NCI-H2107 (cell line): Measurements from ENCODE around the gene TRIM38.
"Not testable (repeated sequence)": the region's sequence is repeated elsewhere in the genome, so short reads cannot be mapped to it uniquely, and the experiment has no call there.

ENCODE experiments used
- DNase-seq: peaks from one replicate; lab custom pipeline; 2025; lab: John Stamatoyannopoulos, UW

The TRIM38 gene

DNA sequence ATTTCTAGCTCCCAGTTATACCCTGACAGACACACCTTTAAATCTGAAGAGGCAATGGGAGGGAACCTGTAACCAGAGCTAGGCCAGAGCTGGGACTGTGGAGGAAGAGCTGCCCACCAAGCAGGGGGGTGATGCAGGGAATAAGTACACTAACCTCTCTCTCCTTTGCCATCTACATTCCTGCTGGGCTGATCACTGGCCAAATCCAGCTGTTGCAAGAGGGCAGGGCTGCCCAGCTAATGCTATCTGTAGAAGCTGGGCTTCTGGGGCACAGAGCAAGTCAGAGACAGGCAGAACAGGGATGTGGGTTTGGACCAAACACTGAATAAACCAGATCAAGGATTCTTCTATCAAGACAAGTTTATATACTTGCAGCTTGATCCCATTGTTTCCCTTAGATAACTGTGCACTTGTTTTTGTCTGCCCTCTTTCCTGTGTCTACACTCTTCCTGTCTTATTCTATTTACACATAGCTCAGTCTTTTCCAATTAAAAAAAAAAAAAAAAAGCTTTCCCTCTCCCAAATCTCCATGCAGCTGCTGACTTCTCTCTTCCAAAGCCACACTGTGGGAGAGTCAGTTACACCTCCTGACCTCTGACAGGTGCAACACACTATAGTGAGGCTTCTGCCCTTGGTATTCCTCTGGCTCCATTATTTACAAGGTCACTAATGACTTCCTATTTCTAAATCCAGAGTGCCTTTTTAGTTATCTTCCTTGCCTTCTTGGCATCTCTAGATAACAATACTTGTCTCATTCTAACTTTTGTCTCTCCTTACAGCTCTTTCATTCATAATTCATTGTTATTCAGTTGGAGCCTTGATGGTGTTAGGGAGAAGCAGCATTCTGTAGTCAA, 43.7 kb downstream of the TRIM38 start:
- DNase-seq, result no peak

DNA sequence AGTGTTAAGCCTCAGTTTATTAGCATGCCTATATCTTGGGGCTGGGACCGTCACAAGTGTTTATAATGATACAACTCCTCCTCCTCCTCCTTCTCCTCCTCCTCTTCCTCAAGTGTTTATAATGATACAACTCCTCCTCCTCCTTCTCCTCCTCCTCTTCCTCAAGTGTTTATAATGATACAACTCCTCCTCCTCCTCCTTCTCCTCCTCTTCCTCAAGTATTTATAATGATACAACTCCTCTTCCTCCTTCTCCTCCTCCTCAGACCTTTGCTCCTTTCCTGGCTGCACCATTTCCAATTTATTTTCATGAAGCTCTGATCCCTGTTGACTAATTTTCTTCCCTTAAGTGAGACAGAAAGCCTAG, 44.3 kb downstream of the TRIM38 start:
- DNase-seq, result not testable (repeated sequence)

- no peak for DNase-seq
Measured at GRCh38 chr6:26008470-26008869, 45.9 kb downstream of the TRIM38 start.

DNA sequence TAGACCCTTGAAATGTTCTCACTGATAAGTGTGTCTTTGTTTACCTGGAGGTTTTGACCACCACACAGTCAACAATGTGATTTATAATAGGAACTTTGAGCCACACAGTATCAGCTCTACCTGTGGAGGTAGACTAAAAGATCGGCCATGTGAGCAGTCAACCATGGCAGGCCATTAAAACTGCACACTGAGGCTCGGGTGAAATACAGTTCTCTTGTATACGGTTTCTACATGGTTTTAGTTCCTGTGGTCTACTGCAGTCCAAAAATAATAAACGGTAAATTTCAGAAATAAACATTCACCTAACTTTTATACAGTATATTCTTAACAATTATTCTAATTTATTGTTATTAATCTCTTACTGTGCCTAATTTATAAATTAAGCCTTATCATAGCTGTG, 47.2 kb downstream of the TRIM38 start:
- no peak for DNase-seq

DNA sequence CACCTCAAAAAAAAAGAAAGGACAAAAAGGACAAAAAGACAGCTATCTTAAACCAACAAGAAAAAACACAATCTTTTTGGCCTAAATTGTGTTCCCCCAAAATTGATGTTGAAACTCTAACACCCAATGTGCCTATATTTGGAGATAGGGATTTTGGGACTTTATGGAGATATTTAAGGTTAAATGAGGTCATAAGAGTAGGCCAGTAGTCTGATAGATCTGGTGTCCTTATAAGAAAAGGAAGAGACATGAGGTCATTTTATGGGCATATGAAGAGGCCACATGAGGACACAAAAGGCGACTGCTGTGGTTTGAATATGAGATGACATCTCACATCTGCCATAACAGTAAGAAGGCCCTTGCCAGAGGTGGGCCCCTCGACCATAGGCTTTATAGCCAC, 49.5 kb downstream of the TRIM38 start:
- no peak for DNase-seq

- not testable (repeated sequence) for DNase-seq
Measured at GRCh38 chr6:26014386-26014785, 51.8 kb downstream of the TRIM38 start.

DNA sequence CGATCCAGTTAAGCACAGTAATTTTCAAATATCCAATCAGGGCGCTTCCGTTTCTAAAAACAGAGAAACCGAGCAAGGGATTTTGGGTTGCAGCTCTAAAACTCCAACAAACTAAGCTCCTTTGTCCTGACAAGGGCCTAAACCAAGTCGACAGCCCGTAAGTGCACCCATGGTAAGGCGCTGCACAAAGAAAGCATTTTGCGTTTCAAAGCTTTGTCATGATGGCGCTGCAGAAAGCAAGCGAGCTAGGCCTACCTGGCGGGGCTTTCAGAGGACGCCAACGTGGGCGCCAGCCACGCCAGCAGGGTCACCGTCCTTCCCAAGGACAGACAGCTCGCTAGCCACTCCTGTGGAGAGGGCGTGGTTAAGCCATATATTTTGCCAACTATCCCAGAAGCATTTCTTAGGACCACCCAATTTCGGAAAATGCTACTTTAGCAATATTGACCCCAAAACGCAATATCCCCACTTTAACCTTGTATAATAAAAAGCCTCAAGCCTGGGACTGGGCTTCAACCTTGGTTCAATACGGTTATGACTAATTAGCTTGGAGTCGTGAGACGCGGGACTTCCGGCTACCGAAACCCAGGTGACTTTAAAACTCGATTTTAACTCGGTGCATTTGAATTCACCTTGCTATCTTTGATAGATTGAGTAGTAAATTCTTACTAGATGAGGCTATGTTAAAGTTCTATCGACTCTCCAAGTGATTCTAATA, 53.8 kb downstream of the TRIM38 start:
- no peak for DNase-seq

GRCh38 chr6:26016963-26017631, 54.5 kb downstream of the TRIM38 start:
- DNase-seq, result no peak

GRCh38 chr6:26017632-26017966, 55.0 kb downstream of the TRIM38 start:
- DNase-seq, result no peak

- no peak for DNase-seq
Measured at GRCh38 chr6:26019261-26019830, 56.7 kb downstream of the TRIM38 start.

DNA sequence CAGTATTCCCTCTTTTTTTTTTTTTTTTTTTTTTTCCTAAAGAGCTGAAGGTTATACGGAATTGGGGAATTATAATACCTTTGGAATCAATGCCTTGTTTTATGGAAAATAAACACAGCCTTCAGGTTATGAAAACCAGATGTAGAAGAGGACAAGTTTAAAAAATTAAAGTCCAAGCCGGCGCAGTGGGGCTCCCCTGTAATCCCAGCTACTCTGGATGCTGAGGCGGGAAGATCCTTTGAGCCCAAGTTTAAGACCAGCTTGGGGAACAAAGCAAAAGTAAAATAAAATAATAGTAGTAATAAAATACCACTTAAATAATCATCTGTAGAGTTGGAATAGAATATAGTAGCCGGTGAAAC, 57.3 kb downstream of the TRIM38 start:
- DNase-seq, result no peak

GRCh38 chr6:26020329-26021000, 57.9 kb downstream of the TRIM38 start:
- DNase-seq, result peak; percentile 61

- no peak for DNase-seq
Measured at GRCh38 chr6:26021001-26021349, 58.4 kb downstream of the TRIM38 start.

GRCh38 chr6:26021350-26022131, 58.9 kb downstream of the TRIM38 start:
- DNase-seq, result peak; percentile 51

DNA sequence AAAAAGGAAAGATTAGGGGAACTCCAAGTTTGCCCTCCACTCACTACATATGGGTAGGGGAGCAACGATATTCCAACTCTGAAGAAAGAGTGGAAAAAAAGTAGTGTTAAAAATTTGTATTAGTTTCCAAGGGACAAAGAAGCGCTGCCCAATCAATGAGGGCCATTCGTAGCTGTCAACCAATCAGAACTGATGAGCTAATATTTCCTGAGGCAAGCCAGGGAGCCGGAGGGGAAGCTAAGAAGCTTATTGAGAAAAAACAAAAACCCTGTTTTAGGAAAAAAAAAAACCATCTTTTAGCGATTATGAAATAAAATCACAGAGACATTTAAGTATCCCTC, 59.5 kb downstream of the TRIM38 start:
- DNase-seq, result no peak

- DNase-seq, result no peak
Measured at GRCh38 chr6:26022737-26023136, 60.1 kb downstream of the TRIM38 start.

DNA sequence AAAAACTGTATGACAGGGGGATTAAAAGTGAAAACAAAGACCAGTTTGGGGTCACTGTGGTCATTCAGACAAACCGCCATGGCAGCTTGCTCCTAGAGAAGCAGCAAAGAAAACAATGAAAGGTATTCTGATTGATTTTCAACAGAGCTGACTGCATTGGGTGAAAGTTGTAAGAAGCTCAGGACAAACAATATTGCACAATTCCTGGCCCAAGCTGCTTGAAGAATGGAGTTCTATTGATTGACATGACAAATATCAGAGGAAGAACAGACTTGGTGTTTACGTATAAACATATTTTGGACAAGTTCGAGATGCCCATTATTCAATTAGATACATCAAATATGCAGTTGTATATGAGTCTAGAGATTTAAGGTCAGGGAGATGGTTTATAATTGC, 62.0 kb downstream of the TRIM38 start:
- DNase-seq, result no peak

- no peak for DNase-seq
Measured at GRCh38 chr6:26025047-26025893, 62.7 kb downstream of the TRIM38 start.

GRCh38 chr6:26025894-26026832, 63.6 kb downstream of the TRIM38 start:
- DNase-seq, result peak; percentile 51
